Colonic mucosa (tissue), 4 donors: ENCODE results near the gene PADI4. TPM values are rescaled to one million over a fixed set of nuclear protein-coding genes. Genes with fewer than 3 reads are reported as not detected.

ENCODE experiments used
- DNase-seq: peaks from one replicate; pipeline ENCODE4 v3.0.0-alpha.2; 2020
- H3K27ac ChIP-seq: fragments of 200-600 bp; one replicate; pipeline ENCODE4 v1.8.0; 2021
- H3K27me3 ChIP-seq: fragments of 200-600 bp; one replicate; pipeline ENCODE4 v1.8.0; 2021
- H3K36me3 ChIP-seq: fragments of 200-600 bp; one replicate; pipeline ENCODE4 v1.8.0; 2021
- H3K4me1 ChIP-seq: fragments of 200-600 bp; one replicate; pipeline ENCODE4 v1.8.0; 2021; ENCODE audit warnings: mild to moderate bottlenecking
- H3K4me3 ChIP-seq: fragments of 200-600 bp; one replicate; pipeline ENCODE4 v1.8.0; 2021
- H3K9ac ChIP-seq, 2 donors: one replicate each; pipeline ENCODE4 v1.7.0; 2013; ENCODE audit warnings: control low read depth in 2 of 2, low read depth in 2 of 2, low read length in 2 of 2
- H3K9me3 ChIP-seq: fragments of 200-600 bp; one replicate; pipeline ENCODE4 v1.8.0; 2021
- intact Hi-C: fragments of 100-400 bp; cut with DNase I; formaldehyde crosslinking; loops from one replicate; pipeline ENCODE4 v1.14.1; 2022
- total RNA-seq, 2 donors: library from RNA; stranded (reverse); fragmentation: NEBNext Ultra II Directional in 1 of 2; extraction: Animal tissue kit (Norgen Biotek cat#: 25700) in 1 of 2; gene quantifications; one replicate each; pipeline ENCODE4 v1.2.1, GENCODE V29; 2021
- TF ChIP-seq, protein P1 (sequence below): fragments of 200-600 bp; IDR thresholded peaks from one replicate; pipeline ENCODE4 v1.8.0; 2022; ENCODE audit warnings: antibody characterized with exemption, mild to moderate bottlenecking
- donor health status: healthy.
- donor health status: DM: no; HTN: no; CAD: no.
- donor health status: DM: no; HTN: no; CAD: no.

The PADI4 gene
- total RNA-seq, 2 donors from 2014 or later, result not detected

DNA sequence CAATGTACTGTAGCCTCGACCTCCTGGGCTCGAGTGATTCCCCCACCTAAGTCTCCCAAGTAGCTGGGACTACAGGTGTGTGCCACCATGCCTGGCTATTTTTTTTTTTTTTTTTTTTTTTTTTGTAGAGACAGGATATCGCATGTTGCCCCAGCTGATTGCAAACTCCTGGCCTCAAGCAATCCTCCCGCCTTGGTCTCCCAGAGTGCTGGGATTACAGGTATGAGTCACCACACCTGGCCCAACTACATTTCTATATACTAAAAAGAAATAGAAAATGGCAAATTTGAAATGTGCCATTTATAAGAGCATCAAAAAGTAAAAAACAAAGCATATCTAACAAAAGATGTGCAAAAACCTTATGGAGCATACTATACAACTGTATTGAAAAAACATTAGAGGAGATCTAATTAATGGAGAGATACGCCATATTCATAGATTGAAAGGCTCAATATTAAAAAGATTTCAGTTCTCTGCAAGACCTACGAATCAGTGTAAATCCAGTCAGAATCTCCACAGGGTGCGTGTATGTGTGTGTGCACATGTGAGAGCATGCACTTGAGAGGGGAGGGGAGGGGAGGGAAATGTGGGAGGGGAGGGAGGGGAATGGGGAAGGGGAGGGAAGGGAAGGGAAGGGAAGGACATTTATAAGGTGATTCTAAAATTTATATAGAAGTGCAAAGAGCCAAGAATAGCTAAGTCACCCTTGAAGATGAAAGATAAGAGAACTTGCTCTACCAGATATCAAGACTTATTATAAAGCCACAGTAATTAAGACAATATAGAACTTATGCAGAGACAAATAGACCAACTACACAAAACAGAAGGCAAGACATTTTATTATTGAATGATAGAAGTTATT is 15.5 kb upstream of the PADI4 start:
- H3K4me1 ChIP-seq, result no peaks in the 10 kb centered on the region
- H3K4me3 ChIP-seq, result no peak overlapping the region
- H3K36me3 ChIP-seq, result no peaks in the 10 kb centered on the region
- H3K9ac ChIP-seq, result no peak overlapping the region
- DNase-seq, result no peak
- intact Hi-C loops, result no loop called here
- TF ChIP-seq, protein P1, sequence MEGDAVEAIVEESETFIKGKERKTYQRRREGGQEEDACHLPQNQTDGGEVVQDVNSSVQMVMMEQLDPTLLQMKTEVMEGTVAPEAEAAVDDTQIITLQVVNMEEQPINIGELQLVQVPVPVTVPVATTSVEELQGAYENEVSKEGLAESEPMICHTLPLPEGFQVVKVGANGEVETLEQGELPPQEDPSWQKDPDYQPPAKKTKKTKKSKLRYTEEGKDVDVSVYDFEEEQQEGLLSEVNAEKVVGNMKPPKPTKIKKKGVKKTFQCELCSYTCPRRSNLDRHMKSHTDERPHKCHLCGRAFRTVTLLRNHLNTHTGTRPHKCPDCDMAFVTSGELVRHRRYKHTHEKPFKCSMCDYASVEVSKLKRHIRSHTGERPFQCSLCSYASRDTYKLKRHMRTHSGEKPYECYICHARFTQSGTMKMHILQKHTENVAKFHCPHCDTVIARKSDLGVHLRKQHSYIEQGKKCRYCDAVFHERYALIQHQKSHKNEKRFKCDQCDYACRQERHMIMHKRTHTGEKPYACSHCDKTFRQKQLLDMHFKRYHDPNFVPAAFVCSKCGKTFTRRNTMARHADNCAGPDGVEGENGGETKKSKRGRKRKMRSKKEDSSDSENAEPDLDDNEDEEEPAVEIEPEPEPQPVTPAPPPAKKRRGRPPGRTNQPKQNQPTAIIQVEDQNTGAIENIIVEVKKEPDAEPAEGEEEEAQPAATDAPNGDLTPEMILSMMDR, result no peak
- no peaks in the 10 kb centered on the region for H3K9me3 ChIP-seq
- H3K27ac ChIP-seq, result no peak overlapping the region
- no peaks in the 10 kb centered on the region for H3K27me3 ChIP-seq

DNA sequence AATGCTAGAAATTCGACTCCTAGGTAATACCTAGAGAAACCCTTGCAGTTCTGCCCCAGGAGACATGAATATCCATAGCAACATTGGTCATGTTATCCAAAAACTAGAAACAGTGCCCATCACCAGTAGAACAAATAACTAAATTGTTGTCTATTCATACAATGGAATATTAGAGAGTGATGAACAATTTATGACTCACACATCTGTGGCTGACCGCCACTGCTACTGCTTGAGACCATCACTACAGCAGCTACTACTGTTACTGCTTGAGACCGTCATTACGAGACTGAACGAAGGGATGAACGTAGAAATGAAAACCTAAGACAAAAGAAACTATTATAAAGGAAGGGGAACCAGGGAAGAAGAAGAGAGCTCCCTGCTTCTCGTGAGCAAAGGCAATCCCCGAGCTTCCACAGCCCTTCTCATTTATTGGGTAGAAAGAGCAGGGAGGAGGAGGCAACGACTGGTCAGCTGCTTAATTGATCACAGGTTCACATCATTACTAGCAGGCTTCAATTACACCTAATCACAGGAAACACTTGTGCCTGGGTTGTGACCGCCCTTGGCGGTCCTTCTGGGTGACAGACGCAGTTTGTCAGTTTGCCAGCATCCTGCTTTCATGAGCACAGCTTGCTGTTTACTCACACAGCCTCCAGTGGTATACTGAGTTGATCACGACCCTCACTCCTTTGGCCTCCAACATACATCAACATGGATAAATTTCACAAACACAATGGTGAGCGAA is 14.1 kb upstream of the PADI4 start:
- no peak overlapping the region for H3K9ac ChIP-seq
- no peak overlapping the region for H3K27ac ChIP-seq
- no peaks in the 10 kb centered on the region for H3K9me3 ChIP-seq
- no peaks in the 10 kb centered on the region for H3K27me3 ChIP-seq
- no peaks in the 10 kb centered on the region for H3K4me1 ChIP-seq
- no peak overlapping the region for H3K4me3 ChIP-seq
- intact Hi-C loops, result no loop called here
- TF ChIP-seq, protein P1, result no peak
- H3K36me3 ChIP-seq, result no peaks in the 10 kb centered on the region
- DNase-seq, result no peak

DNA sequence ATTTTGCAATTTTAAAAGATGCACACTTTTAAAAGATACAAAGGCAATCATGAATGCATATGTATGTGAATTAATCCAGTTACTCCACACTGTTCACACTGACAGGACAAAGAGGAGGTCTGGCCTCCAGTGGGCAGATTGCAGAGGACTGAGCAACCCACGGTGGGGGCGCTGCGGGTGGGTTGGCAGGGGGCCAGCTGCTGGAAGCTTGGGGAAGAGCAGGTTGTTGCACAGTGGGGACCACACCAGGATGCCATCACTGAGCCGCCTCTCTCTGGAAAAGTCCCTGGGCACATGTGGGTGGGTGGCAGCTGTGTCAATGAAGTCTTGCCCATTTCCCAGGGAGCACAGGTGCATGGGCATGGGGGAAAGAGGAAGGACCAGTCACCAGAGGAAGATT is 12.7 kb upstream of the PADI4 start:
- no peaks in the 10 kb centered on the region for H3K4me1 ChIP-seq
- DNase-seq, result no peak
- H3K36me3 ChIP-seq, result no peaks in the 10 kb centered on the region
- TF ChIP-seq, protein P1, result no peak
- no peak overlapping the region for H3K4me3 ChIP-seq
- H3K9me3 ChIP-seq, result no peaks in the 10 kb centered on the region
- H3K27ac ChIP-seq, result no peak overlapping the region
- no peaks in the 10 kb centered on the region for H3K27me3 ChIP-seq
- H3K9ac ChIP-seq, result no peak overlapping the region
- intact Hi-C loops, result no loop called here

DNA sequence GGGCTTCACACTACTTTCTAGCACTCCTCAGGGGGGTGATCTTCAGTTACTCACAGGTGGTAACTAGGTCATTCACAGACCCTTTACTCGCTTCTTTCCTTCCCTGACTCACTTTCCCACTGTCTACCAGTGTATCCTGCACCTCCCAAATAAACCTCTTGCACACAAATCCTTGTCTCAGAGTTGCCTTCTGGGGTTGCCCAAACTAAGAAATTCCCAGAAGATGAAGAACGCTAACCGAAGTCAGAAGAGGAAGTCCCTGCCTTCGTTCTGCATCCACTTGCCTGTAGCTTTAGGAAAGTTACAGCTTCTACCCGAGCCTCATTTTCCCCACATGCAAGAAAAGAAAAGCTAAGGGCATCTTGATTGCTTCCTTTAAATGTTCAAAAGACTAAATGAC is 11.9 kb upstream of the PADI4 start:
- no peaks in the 10 kb centered on the region for H3K36me3 ChIP-seq
- TF ChIP-seq, protein P1, result no peak
- no peak for DNase-seq
- no peak overlapping the region for H3K4me3 ChIP-seq
- no peak overlapping the region for H3K27ac ChIP-seq
- no peak overlapping the region for H3K9ac ChIP-seq
- H3K4me1 ChIP-seq, result no peaks in the 10 kb centered on the region
- intact Hi-C loops, result no loop called here
- H3K27me3 ChIP-seq, result no peaks in the 10 kb centered on the region
- no peaks in the 10 kb centered on the region for H3K9me3 ChIP-seq

DNA sequence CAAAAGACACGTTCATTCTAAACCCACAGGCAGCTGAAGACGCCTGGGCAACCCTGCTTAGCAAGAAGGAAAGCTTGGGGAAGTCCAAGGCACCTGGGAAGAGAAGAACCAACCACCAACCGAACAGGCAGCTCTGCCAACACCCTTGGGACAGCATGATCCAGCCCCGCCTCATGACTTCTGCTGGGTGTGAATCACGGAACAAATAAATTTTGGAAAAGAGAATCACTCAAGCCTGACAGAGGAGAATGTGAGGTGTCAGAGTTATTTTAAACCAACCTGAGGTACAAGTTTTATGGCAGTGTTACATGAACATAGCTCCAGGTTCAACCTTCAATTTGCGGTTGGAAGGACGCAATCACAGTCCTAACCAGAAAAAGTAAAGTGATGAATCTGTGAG is 10.0 kb upstream of the PADI4 start:
- H3K9me3 ChIP-seq, result no peaks in the 10 kb centered on the region
- H3K4me3 ChIP-seq, result no peak overlapping the region
- H3K27ac ChIP-seq, result no peak overlapping the region
- H3K4me1 ChIP-seq, result no peaks in the 10 kb centered on the region
- intact Hi-C loops, result no loop called here
- H3K36me3 ChIP-seq, result no peaks in the 10 kb centered on the region
- no peaks in the 10 kb centered on the region for H3K27me3 ChIP-seq
- TF ChIP-seq, protein P1, result no peak
- no peak for DNase-seq
- no peak overlapping the region for H3K9ac ChIP-seq
